Loucy (cell line): ENCODE results near the gene PEX14.

Source experiments
- H2AFZ ChIP-seq: fragments of 200-600 bp; sonication (generic); 2 replicates; pipeline ENCODE4 v1.6.0; 2016; ENCODE audit warnings: antibody characterized with exemption, mild to moderate bottlenecking, low read length, moderate library complexity
- H3F3A ChIP-seq: fragments of 200-600 bp; 2 replicates; pipeline ENCODE4 v1.6.0; 2016; ENCODE audit warnings: antibody characterized with exemption, low read depth, mild to moderate bottlenecking
- H3K27me3 ChIP-seq: fragments of 200-600 bp; sonication (generic); 2 replicates; pipeline ENCODE4 v1.6.1; 2014; ENCODE audit warnings: low read length, mild to moderate bottlenecking; ENCODE audit not compliant: insufficient read depth, poor library complexity, severe bottlenecking
- H3K36me3 ChIP-seq: fragments of 200-600 bp; sonication (generic); 2 replicates; pipeline ENCODE4 v1.6.1; 2016; ENCODE audit warnings: low read length; ENCODE audit not compliant: insufficient read depth
- H3K4me1 ChIP-seq: fragments of 200-600 bp; sonication (generic); 2 replicates; pipeline ENCODE4 v1.5.1; 2014; ENCODE audit warnings: low read length, mild to moderate bottlenecking; ENCODE audit not compliant: insufficient read depth, poor library complexity, severe bottlenecking
- H3K4me2 ChIP-seq: fragments of 200-600 bp; sonication (generic); 2 replicates; pipeline ENCODE4 v1.6.0; 2014; ENCODE audit warnings: antibody characterized with exemption, low read length, low read depth, mild to moderate bottlenecking; ENCODE audit not compliant: poor library complexity, severe bottlenecking
- H3K4me3 ChIP-seq: fragments of 200-600 bp; sonication (generic); 2 replicates; pipeline ENCODE4 v1.5.1; 2014; ENCODE audit warnings: low read length, mild to moderate bottlenecking, mixed read lengths; ENCODE audit not compliant: poor library complexity, severe bottlenecking
- H3K79me2 ChIP-seq: fragments of 200-600 bp; sonication (generic); 2 replicates; pipeline ENCODE4 v1.6.1; 2014; ENCODE audit warnings: low read length; ENCODE audit not compliant: insufficient read depth
- H3K9ac ChIP-seq: fragments of 200-600 bp; sonication (generic); 2 replicates; pipeline ENCODE4 v1.6.0; 2014; ENCODE audit warnings: mild to moderate bottlenecking, low read depth, low read length, moderate library complexity; ENCODE audit not compliant: poor library complexity, severe bottlenecking
- H3K9me2 ChIP-seq: fragments of 200-600 bp; sonication (generic); replicated peaks from 2 replicates; pipeline ENCODE4 v1.6.1; 2016; ENCODE audit warnings: low read depth, low read length, mixed read lengths
- H3K9me3 ChIP-seq: fragments of 200-600 bp; sonication (generic); 2 replicates; pipeline ENCODE4 v1.6.1; 2014; ENCODE audit warnings: mild to moderate bottlenecking, antibody characterized with exemption, low read length, low read depth; ENCODE audit not compliant: insufficient read depth
- H4K20me1 ChIP-seq: fragments of 200-600 bp; sonication (generic); 2 replicates; pipeline ENCODE4 v1.6.0; 2014; ENCODE audit warnings: antibody characterized with exemption, low read length, mild to moderate bottlenecking; ENCODE audit not compliant: insufficient read depth, poor library complexity, severe bottlenecking
- CTCF ChIP-seq: fragments of 200-600 bp; sonication (generic); conservative IDR thresholded peaks from 2 replicates; pipeline ENCODE4 v1.5.1; 2014; ENCODE audit warnings: mild to moderate bottlenecking, antibody characterized with exemption, low read length
- EZH2phosphoT487 ChIP-seq: fragments of 200-600 bp; IDR thresholded peaks from 2 replicates; pipeline ENCODE4 v1.6.1; 2018; ENCODE audit warnings: antibody characterized with exemption, mild to moderate bottlenecking, moderate library complexity, borderline replicate concordance

The PEX14 gene

GRCh38 chr1:10613861-10614260, 139.1 kb downstream of the PEX14 start:
- Histone ChIP-seq H3K9me3 (no peaks in the 10 kb centered on the region), H3K4me1 (no peaks in the 10 kb centered on the region), H4K20me1 (no peaks in the 10 kb centered on the region), H3K36me3 (peaks cover 7% of the 10 kb centered on the region; the same call in 1 of the 2 replicates), H3K9ac (no peak overlapping the region), H3K4me2 (no peak overlapping the region), H3K4me3 (no peak overlapping the region), H3K27me3 (no peaks in the 10 kb centered on the region), H3K9me2 (no peaks in the 10 kb centered on the region), H2AFZ (no peak overlapping the region), H3F3A (no peaks in the 10 kb centered on the region), H3K79me2 (0 out of 2 replicates have a peak, but pooled peaks cover 4% of the 10 kb centered on the region)
- TF ChIP-seq CTCF: no peak
- TF ChIP-seq EZH2phosphoT487: no peak

- H3K27me3 ChIP-seq: no peaks in the 10 kb centered on the region
- H3K36me3 ChIP-seq: peaks cover 8% of the 10 kb centered on the region; the same call in 1 of the 2 replicates
- H3K4me1 ChIP-seq: no peaks in the 10 kb centered on the region
- no peaks in the 10 kb centered on the region for H3K9me2 ChIP-seq
- H3K4me2 ChIP-seq: no peak overlapping the region
- H3K9ac ChIP-seq: no peak overlapping the region
- H4K20me1 ChIP-seq: no peaks in the 10 kb centered on the region
- no peak overlapping the region for H3K4me3 ChIP-seq
- H3K9me3 ChIP-seq: no peaks in the 10 kb centered on the region
- no peak for TF ChIP-seq CTCF
- no peak for TF ChIP-seq EZH2phosphoT487
- no peaks in the 10 kb centered on the region for H3F3A ChIP-seq
- H2AFZ ChIP-seq: no peak overlapping the region
- H3K79me2 ChIP-seq: 0 out of 2 replicates have a peak, but pooled peaks cover 4% of the 10 kb centered on the region
Measured at GRCh38 chr1:10614377-10615225, 139.9 kb downstream of the PEX14 start.

DNA sequence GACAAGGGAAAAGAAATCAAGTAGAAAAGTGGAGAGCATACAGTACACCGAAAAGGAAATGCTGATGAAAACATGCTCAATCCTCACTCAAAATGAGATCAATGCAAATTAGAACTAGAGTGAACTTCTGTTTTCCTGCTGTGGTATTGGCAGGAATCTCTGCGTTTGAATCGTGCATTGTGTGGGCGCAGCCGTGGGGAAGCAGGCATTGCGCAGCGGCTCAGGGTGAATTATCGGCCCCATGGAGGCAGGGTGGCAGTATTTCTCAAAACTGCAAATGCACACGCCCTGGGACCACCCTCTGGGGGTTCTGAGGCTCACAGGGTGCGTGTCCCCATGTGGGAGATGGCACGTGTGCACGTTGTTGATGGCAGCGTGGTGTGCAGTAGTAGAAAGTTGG, 140.6 kb downstream of the PEX14 start:
- Histone ChIP-seq H3K27me3 (no peaks in the 10 kb centered on the region), H3K9ac (no peak overlapping the region), H3K79me2 (0 out of 2 replicates have a peak, but pooled peaks cover 4% of the 10 kb centered on the region), H3K4me2 (no peak overlapping the region), H3K9me3 (no peaks in the 10 kb centered on the region), H3K4me1 (no peaks in the 10 kb centered on the region), H3K4me3 (no peak overlapping the region), H2AFZ (no peak overlapping the region), H4K20me1 (no peaks in the 10 kb centered on the region), H3K36me3 (peaks cover 8% of the 10 kb centered on the region; the same call in 1 of the 2 replicates), H3F3A (no peaks in the 10 kb centered on the region), H3K9me2 (no peaks in the 10 kb centered on the region)
- TF ChIP-seq EZH2phosphoT487 (no peak), CTCF (no peak)
